Activated CD8-positive, alpha-beta memory T cell treated with anti-CD3 and anti-CD28 coated beads for 4 hours (primary cell): ENCODE measurements around the gene UNC13C.

Experiments used
- DNase-seq, 2 donors: peaks; one replicate each; pipeline ENCODE4 v3.0.0-alpha.2; 2020; ENCODE audit warnings: low read depth in 2 of 2

UNC13C gene

GRCh38 chr15:54119051-54119450 is 140.8 kb downstream of the UNC13C start:
- DNase-seq = no peak

- DNase-seq = no peak
Measured at GRCh38 chr15:54120949-54121463, 142.8 kb downstream of the UNC13C start.

GRCh38 chr15:54127574-54127973 is 149.3 kb downstream of the UNC13C start:
- DNase-seq = no peak

- DNase-seq = no peak
Measured at GRCh38 chr15:54131410-54131809, 153.2 kb downstream of the UNC13C start.

- DNase-seq = no peak
Measured at GRCh38 chr15:54149115-54149531, 170.9 kb downstream of the UNC13C start.

GRCh38 chr15:54150255-54150654 is 172.0 kb downstream of the UNC13C start:
- DNase-seq = no peak

- no peak for DNase-seq
Measured at GRCh38 chr15:54159012-54159411, 180.8 kb downstream of the UNC13C start.

GRCh38 chr15:54187325-54187724 is 209.1 kb downstream of the UNC13C start:
- DNase-seq = no peak

GRCh38 chr15:54197995-54198394 is 219.8 kb downstream of the UNC13C start:
- DNase-seq = no peak

- DNase-seq = no peak
Measured at GRCh38 chr15:54206586-54207321, 228.5 kb downstream of the UNC13C start.

- no peak for DNase-seq
Measured at GRCh38 chr15:54208786-54209185, 230.5 kb downstream of the UNC13C start.

GRCh38 chr15:54212635-54213034 is 234.4 kb downstream of the UNC13C start:
- DNase-seq = no peak

- DNase-seq = no peak
Measured at GRCh38 chr15:54226455-54226854, 248.2 kb downstream of the UNC13C start.

GRCh38 chr15:54227569-54227968 is 249.3 kb downstream of the UNC13C start:
- DNase-seq = no peak

- DNase-seq = no peak
Measured at GRCh38 chr15:54250326-54250725, 272.1 kb downstream of the UNC13C start.

GRCh38 chr15:54256190-54256589 is 277.9 kb downstream of the UNC13C start:
- DNase-seq = no peak

- no peak for DNase-seq
Measured at GRCh38 chr15:54273928-54274327, 295.7 kb downstream of the UNC13C start.

- no peak for DNase-seq
Measured at GRCh38 chr15:54277834-54278233, 299.6 kb downstream of the UNC13C start.

- no peak for DNase-seq
Measured at GRCh38 chr15:54280726-54281125, 302.5 kb downstream of the UNC13C start.

GRCh38 chr15:54282228-54282836 is 304.1 kb downstream of the UNC13C start:
- DNase-seq = no peak

- no peak for DNase-seq
Measured at GRCh38 chr15:54288049-54288448, 309.8 kb downstream of the UNC13C start.

GRCh38 chr15:54289590-54290136 is 311.4 kb downstream of the UNC13C start:
- no peak for DNase-seq

GRCh38 chr15:54298396-54298795 is 320.2 kb downstream of the UNC13C start:
- DNase-seq = no peak
